Measurements from ENCODE around the gene MTRF1L.

Gene MTRF1L

GRCh38 chr6:153044295-153044694 is 41.8 kb upstream of the MTRF1L start:
- Histone ChIP-seq H3K4me1 (ENCODE audit: control insufficient read depth in 1 of 2, insufficient read depth in 1 of 2, low read depth in 1 of 2, low read length in 1 of 2) (no peaks in the 10 kb centered on the region), H3K36me3 (no peaks in the 10 kb centered on the region), H3K9me3 (no peaks in the 10 kb centered on the region), H3K27ac (no peak overlapping the region), H3K27me3 (no peaks in the 10 kb centered on the region), H3K4me3 (ENCODE audit: low read depth in 1 of 2, low read length in 1 of 2) (no peak overlapping the region)
- TF ChIP-seq CTCF (IDR thresholded peaks at IDR 0.05) = no peak

GRCh38 chr6:153043719-153044118 is 41.2 kb upstream of the MTRF1L start:
- Histone ChIP-seq H3K36me3 (no peaks in the 10 kb centered on the region), H3K27me3 (no peaks in the 10 kb centered on the region), H3K9me3 (no peaks in the 10 kb centered on the region), H3K4me1 (ENCODE audit: control insufficient read depth in 1 of 2, insufficient read depth in 1 of 2, low read depth in 1 of 2, low read length in 1 of 2) (no peaks in the 10 kb centered on the region), H3K27ac (no peak overlapping the region), H3K4me3 (ENCODE audit: low read depth in 1 of 2, low read length in 1 of 2) (no peak overlapping the region)
- no peak for TF ChIP-seq CTCF (IDR thresholded peaks at IDR 0.05)

DNA sequence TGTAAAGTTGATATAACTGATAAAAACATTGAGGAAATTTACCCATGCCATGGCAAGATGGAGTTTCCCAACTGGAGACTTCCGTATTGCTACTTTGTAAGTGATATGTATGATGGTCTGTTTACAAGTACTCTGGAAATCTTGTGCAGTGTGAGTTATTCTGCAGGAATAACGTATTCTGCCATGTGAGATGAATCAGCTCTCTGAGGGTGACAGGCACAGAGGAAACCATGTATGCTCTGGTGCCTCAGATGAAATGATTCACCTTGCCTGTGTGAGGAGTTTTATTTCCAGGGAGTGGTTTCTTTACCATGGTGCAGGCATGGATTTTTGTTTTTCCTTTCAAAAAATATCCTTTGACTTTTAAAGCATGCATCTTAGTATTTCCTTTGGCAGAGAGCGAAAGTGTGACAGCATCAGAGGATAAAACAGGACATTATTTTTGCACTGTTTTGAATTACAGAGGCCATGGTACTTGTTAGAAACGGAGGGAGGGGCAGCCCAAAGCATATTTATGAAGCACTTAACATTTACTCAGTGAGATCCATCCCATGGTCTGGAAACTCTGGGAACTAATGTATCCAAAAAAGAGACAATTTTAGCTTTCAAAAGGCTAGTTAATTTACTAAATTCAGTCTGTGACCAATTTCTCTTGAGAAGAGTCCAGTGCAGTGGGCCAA is 36.0 kb upstream of the MTRF1L start:
- Histone ChIP-seq H3K9me3 (no peaks in the 10 kb centered on the region), H3K4me3 (ENCODE audit: low read depth in 1 of 2, low read length in 1 of 2) (no peak overlapping the region), H3K36me3 (no peaks in the 10 kb centered on the region), H3K27ac (no peak overlapping the region), H3K27me3 (no peaks in the 10 kb centered on the region), H3K4me1 (ENCODE audit: control insufficient read depth in 1 of 2, insufficient read depth in 1 of 2, low read depth in 1 of 2, low read length in 1 of 2) (no peaks in the 10 kb centered on the region)
- TF ChIP-seq CTCF (IDR thresholded peaks at IDR 0.05) = no peak

DNA sequence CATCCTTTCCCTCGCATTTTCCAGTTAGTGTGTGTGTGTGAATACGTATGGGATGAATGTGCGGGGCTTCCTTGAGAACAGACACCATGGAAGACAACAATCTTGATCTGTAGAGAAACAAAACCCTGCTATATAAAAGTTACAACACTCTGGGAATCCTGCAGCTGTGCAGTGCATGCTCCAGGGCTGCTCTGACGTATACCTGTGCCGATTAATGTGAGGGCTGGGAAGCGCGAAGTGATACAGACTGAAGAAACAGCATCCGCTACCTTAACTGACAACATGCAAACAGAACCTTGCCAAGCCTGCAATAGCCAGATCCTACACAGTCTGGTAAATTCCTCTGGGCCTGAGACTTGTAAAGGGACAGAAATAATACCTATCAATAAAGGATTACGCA is 31.6 kb upstream of the MTRF1L start:
- peaks cover 5 to 14% of the 10 kb centered on the region in 2 experiments for H3K4me1 ChIP-seq (ENCODE audit: control insufficient read depth in 1 of 2, insufficient read depth in 1 of 2, low read depth in 1 of 2, low read length in 1 of 2)
- H3K27ac ChIP-seq = no peak overlapping the region
- no peaks in the 10 kb centered on the region for H3K36me3 ChIP-seq
- no peaks in the 10 kb centered on the region for H3K9me3 ChIP-seq
- no peaks in the 10 kb centered on the region for H3K27me3 ChIP-seq
- H3K4me3 ChIP-seq (ENCODE audit: low read depth in 1 of 2, low read length in 1 of 2) = no peak overlapping the region
- TF ChIP-seq CTCF (IDR thresholded peaks at IDR 0.05) = no peak

DNA sequence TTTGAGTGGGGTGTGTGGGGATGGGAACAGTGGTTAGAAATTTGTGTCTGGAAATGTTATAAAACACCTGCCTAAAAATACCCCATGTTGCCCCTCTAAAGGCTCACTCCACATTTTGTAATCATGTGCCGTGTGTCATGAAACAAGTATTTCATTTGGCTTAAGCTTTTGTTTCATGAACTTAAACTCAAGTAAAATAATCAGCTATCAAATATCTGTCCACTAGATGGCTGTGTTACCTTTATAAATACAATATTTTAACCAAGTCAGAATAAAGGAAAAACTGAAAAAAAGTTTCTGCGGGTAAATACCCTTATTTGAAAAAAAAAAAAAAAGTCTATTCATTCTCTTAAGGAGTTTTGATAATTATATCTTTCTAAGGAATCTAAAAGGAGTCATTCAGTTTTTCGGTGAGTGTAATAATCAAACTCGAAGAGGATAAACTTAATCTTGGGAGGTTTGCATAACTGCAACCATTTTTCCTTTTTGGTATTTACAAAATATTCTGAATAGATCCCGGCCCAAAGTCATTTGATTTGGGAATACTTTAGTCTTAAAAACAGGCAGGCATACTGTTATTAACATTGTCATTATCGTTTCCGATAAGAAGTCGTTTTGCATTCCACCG is 29.9 kb upstream of the MTRF1L start:
- no peak overlapping the region for H3K27ac ChIP-seq
- no peaks in the 10 kb centered on the region for H3K9me3 ChIP-seq
- no peaks in the 10 kb centered on the region for H3K36me3 ChIP-seq
- H3K4me3 ChIP-seq (ENCODE audit: low read depth in 1 of 2, low read length in 1 of 2) = no peak overlapping the region
- TF ChIP-seq CTCF (IDR thresholded peaks at IDR 0.05) = no peak
- peaks cover 5 to 14% of the 10 kb centered on the region in 2 experiments for H3K4me1 ChIP-seq (ENCODE audit: control insufficient read depth in 1 of 2, insufficient read depth in 1 of 2, low read depth in 1 of 2, low read length in 1 of 2)
- H3K27me3 ChIP-seq = peaks cover 3% of the 10 kb centered on the region

Measured in neutrophil (primary cell).